Measurements from ENCODE around the gene EIF5A. TPM values are rescaled to one million over a fixed set of nuclear protein-coding genes. Genes with fewer than 3 reads are reported as not detected.

EIF5A gene
- total RNA-seq: 259 and 332 TPM in 2 replicates

DNA sequence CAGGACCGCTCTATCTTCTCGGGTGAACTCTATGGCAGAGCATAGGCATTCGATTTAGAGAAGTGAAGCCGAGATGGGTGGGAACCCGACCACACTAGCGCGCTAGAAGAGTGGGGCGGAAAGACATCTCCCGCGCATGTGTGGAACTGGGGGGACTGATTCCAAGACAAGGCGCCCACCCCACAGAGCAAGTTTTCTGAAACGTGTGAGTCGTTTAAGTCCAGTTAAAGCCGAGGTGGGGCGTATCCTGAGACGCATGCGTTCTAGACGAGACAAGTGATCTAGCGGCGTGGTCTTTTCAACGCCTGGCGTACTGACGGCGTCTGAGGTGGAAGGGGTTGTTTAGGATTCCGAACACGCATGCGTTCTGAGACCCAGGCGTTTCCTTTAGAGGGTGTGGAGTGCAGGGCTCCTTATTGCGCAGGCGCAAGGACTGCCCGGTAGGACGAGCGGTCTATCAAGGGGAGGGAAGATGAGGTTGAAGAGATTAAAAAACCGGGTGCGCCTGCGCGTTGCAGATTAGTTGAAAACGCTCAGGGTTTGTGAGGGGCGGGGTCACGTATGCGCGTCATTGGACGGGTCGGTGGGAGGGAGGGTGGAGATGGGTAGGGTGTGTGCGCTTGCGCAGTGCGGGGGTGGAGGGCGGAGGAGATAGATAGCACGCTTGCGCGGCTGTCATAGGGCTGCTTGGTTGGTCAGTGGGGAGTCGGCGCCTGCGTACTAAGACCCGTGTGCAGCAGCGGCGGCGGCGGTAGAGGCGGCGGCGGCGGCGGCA, at the start of gene EIF5A:
Gene EIF5A, plus strand, starts transcription at position 718 of the 775 bp plus-strand sequence. CDS start 2,008 bp downstream, outside the sequence.

DNA sequence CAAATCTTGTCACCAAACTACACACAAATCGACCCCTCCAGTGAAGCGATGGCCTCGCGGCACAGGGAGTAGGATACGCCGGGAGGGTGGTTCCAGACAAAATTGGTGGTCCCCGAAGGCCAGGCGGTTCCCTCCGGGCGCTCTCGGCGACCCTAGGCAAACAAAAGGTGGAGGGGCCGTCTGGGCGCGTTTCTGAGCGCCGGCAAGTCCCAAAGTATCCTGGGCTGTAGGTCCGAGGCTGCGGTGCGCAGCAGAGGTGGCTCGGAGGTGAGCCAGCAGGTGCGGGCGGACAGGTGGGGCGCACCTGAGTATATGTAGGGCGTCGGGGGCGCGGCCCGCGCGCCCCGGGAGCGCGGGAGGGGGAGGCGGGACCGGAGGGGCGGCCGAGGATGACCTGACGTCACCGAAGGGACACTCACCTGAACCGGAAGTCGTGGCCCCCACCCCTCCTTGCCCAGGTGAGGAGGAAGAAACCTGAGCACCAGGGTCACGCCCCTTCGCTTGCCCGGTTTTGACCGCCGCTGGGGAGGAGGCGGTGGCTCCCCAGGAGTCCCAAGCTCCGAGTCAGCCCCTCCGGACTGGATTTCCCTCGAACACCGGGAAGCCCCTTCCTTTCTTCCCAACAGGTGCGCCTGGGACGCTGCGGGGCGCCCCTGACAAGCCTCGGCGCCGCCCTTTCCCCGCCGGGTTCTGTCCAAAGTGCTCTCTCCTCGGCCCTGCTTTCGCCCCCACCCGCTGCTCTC, 45.1 kb upstream of the EIF5A start, which contains the start of gene CLDN7:
Gene CLDN7, minus strand, starts transcription at position 287 of the 743 bp plus-strand sequence. CDS start 435 bp downstream, outside the sequence.

DNA sequence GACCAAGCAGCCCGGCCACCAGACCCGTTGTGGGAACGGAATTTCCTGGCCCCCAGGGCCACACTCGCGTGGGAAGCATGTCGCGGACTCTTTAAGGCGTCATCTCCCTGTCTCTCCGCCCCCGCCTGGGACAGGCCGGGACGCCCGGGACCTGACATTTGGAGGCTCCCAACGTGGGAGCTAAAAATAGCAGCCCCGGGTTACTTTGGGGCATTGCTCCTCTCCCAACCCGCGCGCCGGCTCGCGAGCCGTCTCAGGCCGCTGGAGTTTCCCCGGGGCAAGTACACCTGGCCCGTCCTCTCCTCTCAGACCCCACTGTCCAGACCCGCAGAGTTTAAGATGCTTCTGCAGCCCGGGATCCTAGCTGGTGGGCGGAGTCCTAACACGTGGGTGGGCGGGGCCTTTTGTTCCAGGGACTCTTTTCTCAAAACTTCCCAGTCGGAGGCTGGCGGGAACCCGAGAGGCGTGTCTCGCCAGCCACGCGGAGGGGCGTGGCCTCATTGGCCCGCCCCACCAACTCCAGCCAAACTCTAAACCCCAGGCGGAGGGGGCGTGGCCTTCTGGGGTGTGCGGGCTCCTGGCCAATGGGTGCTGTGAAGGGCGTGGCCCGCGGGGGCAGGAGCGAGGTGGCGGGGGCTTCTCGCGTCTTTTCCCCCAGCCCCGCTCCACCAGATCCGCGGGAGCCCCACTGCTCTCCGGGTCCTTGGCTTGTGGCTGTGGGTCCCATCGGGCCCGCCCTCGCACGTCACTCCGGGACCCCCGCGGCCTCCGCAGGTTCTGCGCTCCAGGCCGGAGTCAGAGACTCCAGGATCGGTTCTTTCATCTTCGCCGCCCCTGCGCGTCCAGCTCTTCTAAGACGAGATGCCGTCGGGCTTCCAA, 26.1 kb upstream of the EIF5A start, which contains the start of gene SLC2A4:
Gene SLC2A4, plus strand, starts transcription at position 645 of the 879 bp plus-strand sequence. Its CDS starts 217 bp downstream, at position 862.

DNA sequence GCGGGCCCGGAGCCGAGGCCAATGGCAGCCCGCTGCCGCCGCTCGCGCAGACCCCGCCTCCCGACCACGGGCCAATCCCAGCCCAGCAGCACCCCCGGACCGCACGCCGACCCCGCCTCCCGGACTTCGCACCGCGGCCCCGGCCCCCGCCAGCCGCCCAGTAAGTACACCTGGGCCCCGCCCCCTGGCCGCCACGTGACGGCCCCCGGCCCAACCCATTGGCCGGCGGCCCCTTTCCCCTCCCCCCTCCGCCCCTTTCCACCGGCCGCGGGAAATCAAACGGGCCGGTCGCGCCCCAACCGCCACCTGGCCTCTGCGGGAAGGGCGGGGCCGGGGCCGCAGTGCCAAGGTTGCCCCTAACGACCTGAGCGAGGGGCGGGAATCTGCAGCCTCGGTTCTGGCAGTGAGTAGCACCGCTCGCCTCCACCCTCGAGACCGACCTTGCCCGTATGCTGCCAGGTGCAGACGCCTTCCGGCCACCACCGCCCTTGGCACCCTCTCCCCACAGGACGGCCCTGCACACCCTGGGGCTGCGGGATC, 12.7 kb upstream of the EIF5A start, which contains the start of gene YBX2:
Gene YBX2, minus strand, starts transcription at position 26 of the 540 bp plus-strand sequence. CDS start 139 bp downstream, outside the sequence.

DNA sequence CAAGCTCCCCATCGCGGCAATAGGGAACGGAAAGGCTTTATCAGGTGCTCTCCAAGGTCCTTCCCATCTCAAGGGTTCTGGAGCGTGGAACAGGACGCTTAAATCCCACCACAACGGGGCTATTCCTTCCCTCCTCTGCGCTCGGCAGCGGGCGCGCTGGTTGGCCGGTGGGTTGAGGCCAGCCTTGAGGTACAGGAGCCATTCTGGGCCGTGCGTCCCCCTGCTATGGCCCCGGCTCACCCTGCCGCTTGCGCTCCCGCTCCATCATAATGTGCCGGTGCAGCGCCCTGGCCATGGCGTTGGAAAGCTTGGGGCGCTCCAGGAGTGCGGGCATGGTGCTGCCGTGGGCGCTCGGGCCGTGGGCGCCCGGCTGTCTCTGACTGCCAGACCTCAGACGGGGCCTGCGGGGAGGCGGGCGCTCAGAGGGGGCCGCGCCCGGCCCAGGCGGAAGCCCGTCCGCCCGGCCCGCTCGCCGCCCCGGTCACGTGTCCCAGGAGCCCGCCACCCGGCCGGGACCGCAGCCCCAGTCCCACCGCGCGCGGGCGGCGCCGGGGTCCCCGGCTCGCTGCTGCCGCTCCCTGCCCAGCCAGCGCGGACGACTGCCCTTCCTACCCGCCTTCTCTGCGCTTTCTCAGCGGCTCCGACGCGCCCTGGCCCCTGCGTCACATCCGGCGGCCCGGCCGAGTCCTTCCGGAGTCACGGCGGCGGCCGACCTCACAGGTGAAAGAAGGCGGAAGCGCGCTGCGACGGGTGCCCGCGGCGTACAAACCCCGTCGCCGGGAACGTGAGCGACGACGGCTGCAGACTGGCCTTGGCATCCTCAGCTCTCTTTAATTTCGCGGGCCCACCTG, 7.5 kb downstream of the EIF5A start, which contains the start of gene GPS2:
Gene GPS2, minus strand, starts transcription at position 642 of the 851 bp plus-strand sequence. Its CDS starts 308 bp downstream, at position 334.

DNA sequence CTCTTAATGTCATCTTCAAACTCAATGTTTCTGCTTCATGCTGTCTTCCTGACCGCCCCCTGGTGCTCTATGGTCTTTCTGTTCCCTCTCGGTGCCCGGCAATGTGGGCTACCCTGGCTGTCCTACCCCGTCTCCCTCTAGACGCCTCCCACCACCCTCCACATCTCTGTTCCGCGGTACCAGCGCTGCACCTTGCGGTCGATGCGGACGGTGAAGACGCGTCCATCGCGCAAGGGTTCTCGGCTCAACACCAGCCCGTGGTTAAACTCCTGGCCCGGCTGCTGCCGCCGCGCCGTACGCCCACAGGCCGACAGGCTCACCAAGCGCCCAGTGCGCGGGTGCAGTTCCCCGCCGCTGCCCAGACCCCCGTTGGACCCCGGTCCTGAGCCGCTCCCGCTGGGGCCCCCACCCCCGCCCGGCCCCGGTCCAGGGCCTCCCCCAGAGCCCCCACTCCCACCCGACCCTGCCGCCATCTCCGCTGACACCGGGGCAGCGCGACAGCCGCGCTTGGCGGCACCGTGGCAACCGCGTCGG, 21.5 kb downstream of the EIF5A start, which contains the start of gene NEURL4:
Gene NEURL4, minus strand, starts transcription at position 496 of the 534 bp plus-strand sequence. Its CDS starts 23 bp downstream, at position 473.

DNA sequence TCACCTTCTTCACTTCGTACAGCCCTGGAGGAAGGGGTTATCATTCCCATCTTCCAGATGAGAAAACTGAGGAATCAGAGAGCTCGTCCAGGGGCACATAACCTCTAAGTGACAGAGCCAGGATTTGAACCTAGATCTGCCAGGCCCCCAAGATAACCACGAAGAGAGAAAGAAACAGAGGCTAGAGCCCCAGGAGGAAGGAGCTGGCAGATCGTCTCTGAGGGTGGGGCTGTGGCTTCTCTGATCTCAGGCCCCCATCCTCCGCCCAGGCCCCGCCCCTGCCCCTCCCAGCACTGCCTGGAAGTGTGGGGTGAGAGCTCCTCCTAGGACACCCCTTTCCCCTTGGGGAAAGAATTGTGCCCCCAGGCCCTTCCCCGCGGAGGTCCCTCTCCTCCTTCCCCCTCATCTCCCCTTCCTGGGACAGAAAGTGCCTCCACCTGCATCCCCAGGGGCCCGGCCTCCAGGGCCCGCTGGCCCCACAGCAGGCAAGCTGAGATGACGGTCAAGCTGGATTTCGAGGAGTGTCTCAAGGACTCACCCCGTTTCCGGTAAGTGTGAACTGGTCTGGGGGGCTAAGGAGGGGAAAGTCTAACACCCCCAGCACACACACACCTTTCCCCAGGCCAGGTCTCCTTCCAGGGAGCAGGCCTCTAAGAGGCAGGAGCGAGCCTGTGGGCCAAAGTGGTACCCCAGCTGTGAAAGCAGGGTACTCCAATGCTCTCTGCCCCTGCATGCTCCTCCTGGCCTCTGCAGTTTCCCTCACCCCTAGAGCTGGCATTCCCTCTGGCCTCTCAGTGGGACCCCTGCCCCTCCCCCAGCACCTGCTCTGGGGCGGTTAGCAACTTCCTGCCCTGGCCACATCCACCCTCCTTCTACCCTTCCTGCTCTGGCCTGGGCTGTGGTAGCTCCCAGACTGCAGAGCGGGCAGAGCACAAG, 29.1 kb downstream of the EIF5A start, which contains the start of gene ACAP1:
Gene ACAP1, plus strand, starts transcription at position 290 of the 936 bp plus-strand sequence. Its CDS starts 206 bp downstream, at position 496.

DNA sequence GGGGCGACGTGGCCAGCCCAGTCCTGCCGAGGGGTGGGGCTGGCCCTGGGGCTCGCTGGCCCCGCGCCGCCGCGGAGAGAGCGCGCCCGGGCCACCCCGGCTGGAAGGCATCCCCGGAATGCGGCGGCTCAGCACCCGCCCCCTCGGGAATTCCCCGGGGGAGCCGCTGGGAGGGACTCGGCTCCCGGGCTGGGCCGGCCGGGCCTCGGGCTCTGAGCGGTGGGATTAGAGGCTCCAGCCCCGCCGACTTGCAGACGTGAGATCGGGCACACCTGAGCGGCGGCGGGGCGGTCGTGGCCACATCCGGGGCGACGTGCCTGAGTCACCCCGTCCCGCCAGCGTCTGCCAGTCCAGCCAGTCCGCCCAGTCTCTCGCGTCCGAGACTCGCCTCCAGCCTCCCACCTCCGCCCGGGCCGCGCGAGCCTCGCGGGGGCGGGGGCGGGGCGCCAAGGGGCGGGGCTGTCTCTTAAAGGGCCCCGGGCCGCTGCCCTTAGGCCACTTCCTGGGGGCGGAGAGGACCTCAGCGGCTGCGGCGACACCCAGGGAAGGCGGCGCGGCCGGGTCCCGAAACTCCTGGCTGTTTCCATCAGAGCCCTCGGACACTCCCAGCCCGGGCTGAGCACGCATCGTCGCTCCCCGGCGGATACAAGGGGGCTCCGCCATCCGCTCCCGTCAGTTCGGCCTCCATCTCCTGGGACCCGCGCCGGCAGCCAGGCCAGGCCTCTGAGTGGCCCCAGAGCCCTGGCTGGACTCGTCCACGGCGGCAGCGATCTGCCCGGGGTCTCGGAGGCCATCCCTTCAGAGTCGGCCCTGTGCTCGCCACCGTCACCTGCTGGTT, 44.5 kb downstream of the EIF5A start, which contains the start of gene KCTD11:
Gene KCTD11, plus strand, starts transcription at position 498 of the 838 bp plus-strand sequence.

DNA sequence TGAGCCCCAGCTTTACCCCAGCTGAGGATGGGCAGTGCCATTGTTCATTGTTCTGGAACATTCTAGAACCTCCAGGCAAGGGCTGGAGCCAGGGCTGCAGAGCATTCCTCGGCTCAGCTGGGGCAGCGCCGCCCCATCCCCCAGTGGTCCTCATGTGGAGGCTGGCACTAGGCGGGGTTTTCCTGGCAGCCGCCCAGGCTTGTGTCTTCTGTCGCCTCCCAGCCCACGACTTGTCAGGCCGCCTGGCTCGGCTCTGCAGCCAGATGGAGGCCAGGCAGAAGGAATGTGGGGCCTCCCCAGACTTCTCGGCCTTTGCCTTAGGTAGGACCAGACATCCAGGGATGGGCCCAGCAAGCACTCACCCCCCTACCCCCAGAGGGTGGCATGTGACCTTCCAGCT, 47.6 kb downstream of the EIF5A start, which contains the start of gene TMEM95:
Gene TMEM95, plus strand, starts transcription at position 104 of the 400 bp plus-strand sequence. Its CDS starts 49 bp downstream, at position 153.

Other genes starting within 250 kb of the EIF5A start
- 0.24 TPM in 1 of 2 replicates, not detected in the other for gene CLEC10A, start 227.4 kb upstream of the EIF5A start, total RNA-seq
- gene ASGR2, start 192.8 kb upstream of the EIF5A start, total RNA-seq: not detected in 2 replicates
- gene ASGR1, start 128.3 kb upstream of the EIF5A start, total RNA-seq: 0.24 and 0.25 TPM in 2 replicates
- gene DLG4, start 87.8 kb upstream of the EIF5A start, total RNA-seq: 17.7 and 21.6 TPM in 2 replicates
- gene ACADVL, start 87.7 kb upstream of the EIF5A start, total RNA-seq: 281 and 473 TPM in 2 replicates
- 31.5 and 44.1 TPM in 2 replicates for gene DVL2, start 73.1 kb upstream of the EIF5A start, total RNA-seq
- 38.6 and 48.0 TPM in 2 replicates for gene PHF23, start 68.2 kb upstream of the EIF5A start, total RNA-seq
- gene GABARAP, start 65.2 kb upstream of the EIF5A start, total RNA-seq: 318 and 677 TPM in 2 replicates
- 78.3 and 99.5 TPM in 2 replicates for gene CTDNEP1, start 55.9 kb upstream of the EIF5A start, total RNA-seq
- 30.1 and 41.1 TPM in 2 replicates for gene ELP5, start 55.4 kb upstream of the EIF5A start, total RNA-seq
- gene CLDN7, start 45.1 kb upstream of the EIF5A start, total RNA-seq: 2.0 TPM in 1 of 2 replicates, not detected in the other
- 0.05 TPM in 1 of 2 replicates, not detected in the other for gene SLC2A4, start 25.9 kb upstream of the EIF5A start, total RNA-seq
- gene YBX2, start 13.0 kb upstream of the EIF5A start, total RNA-seq: 0.06 TPM in 1 of 2 replicates, not detected in the other
- gene GPS2, start 7.7 kb downstream of the EIF5A start, total RNA-seq: 29.9 and 34.0 TPM in 2 replicates
- gene NEURL4, start 21.7 kb downstream of the EIF5A start, total RNA-seq: 6.4 and 12.7 TPM in 2 replicates
- gene ACAP1, start 28.9 kb downstream of the EIF5A start, total RNA-seq: 0.73 TPM in 1 of 2 replicates, not detected in the other
- gene KCTD11, start 44.5 kb downstream of the EIF5A start, total RNA-seq: 11.9 and 14.6 TPM in 2 replicates
- not detected in 2 replicates for gene TMEM95, start 47.5 kb downstream of the EIF5A start, total RNA-seq
- gene TNK1, start 73.5 kb downstream of the EIF5A start, total RNA-seq: 0.05 TPM in 1 of 2 replicates, not detected in the other
- 48.7 and 57.0 TPM in 2 replicates for gene PLSCR3, start 86.9 kb downstream of the EIF5A start, total RNA-seq
- gene TMEM256, start 96.5 kb downstream of the EIF5A start, total RNA-seq: 42.9 and 68.5 TPM in 2 replicates
- gene NLGN2, start 100.2 kb downstream of the EIF5A start, total RNA-seq: 20.6 and 23.5 TPM in 2 replicates
- gene SPEM1, start 112.7 kb downstream of the EIF5A start, total RNA-seq: not detected in 2 replicates
- gene SPEM2, start 118.0 kb downstream of the EIF5A start, total RNA-seq: not detected in 2 replicates
- not detected in 2 replicates for gene SPEM3, start 121.2 kb downstream of the EIF5A start, total RNA-seq
- gene TMEM102, start 127.8 kb downstream of the EIF5A start, total RNA-seq: 0.62 and 2.1 TPM in 2 replicates
- 1.1 and 1.2 TPM in 2 replicates for gene FGF11, start 131.9 kb downstream of the EIF5A start, total RNA-seq
- gene CHRNB1, start 137.4 kb downstream of the EIF5A start, total RNA-seq: 2.5 and 4.8 TPM in 2 replicates
- gene ZBTB4, start 172.0 kb downstream of the EIF5A start, total RNA-seq: 25.5 and 32.9 TPM in 2 replicates
- gene SLC35G6, start 173.8 kb downstream of the EIF5A start, total RNA-seq: not detected in 2 replicates
- gene POLR2A, start 176.7 kb downstream of the EIF5A start, total RNA-seq: 67.3 and 74.0 TPM in 2 replicates
- gene TNFSF12, start 241.4 kb downstream of the EIF5A start, total RNA-seq: 14.6 and 15.0 TPM in 2 replicates